Glomerular visceral epithelial cell (primary cell): Measurements from ENCODE around the gene TFR2.

Experiments
- DNase-seq: peaks from one replicate; pipeline ENCODE4 v3.0.0-alpha.2; 2016; ENCODE audit errors: extremely low spot score

The TFR2 gene

DNA sequence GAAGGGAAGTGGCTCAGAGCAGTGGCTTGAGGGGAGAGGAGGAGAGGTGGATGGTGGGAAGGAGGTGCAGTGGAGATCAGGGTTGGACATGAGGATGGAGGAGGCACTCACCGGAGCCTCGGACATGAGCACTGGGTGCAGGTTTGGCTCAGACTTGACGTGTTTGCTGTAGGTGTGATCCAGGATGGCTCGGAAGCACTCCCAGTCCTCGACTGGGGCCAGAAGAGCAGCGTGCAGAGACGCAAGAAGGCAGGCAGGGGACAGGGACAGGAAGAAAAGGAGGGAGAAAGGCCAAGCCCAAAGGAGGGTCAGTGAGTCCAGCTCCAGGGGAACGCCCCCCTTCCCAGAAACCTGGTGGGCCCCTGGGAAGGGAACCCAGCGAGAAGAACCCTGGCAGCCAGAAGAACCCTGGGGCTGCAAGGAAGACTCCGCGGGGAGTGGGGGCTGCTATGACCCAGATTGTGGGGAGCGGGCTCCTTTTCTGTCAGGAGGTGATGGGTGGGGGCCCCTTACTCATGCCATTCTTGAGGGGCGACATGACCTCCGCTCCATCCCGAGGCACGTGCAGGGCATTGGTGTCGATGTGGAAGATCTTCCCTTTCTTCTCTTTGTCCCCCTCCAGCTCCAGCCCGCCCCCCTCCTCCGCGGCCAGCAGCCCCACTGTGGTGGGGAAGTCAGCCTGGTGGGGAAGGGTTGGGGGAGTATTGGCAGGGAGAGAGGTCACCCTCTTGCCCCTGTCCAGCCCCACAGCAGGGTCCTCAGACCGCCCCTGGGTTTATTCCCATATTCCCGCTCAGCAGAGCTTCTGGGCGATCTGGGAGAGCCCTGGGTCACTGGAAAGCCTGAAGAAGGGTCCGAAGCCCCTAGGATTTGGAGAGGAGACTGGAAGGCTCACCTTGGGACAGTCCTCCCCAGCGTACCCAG lies 13.8 kb upstream of the TFR2 start:
- no peak for DNase-seq

DNA sequence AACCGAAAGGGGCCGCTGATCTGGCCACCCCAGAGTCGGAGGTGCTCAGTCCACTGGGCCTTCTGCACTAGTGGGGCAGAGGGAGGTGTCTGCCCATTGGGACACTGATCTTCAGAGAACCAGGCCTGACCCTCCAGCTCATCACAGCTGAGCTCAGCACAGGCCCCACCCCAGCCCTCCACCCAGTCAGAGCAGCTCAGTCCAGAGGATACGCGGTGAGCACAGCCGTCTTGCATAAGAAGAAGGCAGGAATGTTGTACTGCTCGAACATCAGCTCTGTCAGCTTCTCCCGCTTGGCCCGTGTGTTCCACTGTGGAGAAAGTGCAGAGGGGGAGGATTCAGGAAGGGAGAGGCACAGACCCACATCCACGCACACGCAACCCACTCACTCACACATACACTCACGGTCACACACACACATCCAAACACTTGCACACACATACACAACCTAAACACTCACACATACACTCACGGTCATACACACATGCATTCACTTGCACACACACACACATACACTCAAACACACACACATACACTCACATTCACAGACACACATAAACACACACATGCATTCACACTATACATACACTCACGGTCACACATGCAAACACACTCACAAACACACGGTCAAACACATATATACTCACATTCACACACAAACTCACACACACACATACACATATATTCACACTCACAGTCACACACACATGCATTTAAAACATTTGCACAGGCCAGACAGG lies 8.6 kb upstream of the TFR2 start:
- DNase-seq: no peak

DNA sequence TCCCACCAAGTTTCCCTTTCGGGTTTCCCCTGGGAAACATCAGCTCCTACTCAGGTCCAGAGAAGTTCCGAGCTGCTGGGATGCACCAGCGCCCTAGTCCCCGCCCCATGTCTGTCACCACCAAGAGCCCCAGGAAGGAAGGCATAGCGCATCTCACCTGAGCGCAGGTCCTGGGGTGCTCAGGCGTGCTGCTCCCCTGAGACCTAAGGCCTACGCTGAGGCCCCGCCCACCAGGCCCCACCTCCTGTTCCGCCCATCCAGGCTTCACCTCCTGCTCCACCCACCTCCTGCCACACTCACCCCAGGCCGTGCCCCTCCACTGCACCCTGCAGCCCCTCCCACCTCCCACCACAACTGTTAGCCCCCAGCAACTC lies 1.2 kb upstream of the TFR2 start:
- DNase-seq: no peak

DNA sequence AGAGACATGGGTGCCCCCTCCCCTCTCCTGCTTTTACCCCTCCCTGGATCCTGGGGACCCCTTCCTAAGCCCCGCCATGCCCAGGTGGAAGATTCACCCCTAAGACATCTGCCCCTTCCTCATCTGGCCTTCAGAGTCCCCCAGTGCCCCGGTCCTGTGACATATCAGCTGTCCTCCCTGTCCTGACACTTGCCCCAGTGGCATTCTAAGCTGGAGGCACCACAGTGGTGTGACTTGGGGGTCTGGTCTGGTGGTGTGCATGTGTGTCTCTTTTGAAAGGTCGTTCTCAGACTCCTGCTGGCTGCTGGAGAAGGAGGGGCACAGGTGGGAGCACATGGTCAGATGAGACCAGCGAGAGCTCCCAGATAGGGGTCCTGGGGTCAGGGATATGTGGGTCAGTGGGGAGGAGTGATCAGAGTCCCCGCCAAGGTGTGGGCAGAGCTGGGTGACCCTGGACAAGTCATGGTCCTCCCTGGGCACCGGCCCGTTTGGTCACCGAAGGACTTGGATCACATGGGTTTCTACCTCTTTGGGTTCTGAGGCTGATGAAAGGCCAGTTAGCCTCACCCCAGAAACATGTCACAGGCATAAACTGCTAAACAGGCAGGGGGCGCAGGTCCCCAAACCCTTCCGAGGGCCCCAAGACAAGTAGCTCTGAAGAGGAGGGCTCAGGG lies 645 bp upstream of the TFR2 start:
- DNase-seq: no peak

DNA sequence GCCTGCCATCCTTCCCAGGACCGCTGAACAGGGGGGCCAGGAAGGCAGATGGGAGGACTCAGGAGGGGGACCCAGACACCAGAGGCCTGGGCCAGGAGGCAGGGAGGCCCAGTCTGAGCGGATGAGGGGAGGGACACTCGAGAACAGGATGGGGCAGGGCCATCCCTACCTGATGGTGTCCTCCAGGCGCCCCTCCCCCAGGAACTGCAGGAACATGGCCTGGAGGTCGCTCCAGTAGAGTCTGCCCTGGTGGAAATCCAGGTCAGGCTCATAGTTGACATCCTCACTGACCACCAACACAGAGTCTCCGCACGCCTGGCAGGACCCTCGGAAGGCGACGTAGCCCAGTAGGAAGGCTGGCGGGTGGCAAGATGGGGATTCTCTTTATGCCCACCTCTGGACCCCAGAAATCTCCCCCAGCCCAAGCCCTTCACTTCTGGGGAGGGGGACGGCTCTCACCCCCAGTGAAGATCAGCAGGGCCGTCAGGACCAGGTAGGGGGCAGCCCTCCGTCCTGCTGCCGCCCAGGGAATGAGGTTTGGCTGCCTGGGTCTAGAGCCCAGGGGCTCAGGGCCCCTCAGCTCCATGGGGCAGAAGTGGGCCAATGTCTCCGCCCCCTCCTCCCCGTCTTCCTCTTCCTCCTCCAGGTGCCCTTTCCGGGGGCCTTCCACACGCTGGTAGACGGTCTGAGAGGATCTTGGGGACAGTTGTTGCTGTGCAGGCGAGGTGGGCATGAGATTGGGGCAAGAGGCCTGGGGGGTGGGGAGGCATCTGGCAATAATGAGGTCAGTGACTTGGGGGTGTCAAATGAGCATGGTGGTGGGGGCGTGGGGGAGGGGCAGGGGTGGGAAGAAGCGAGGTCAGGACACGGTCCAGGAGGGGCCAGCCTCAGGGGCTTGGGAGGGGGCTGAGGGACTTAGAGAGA lies 573 bp downstream of the TFR2 start:
- DNase-seq: no peak

DNA sequence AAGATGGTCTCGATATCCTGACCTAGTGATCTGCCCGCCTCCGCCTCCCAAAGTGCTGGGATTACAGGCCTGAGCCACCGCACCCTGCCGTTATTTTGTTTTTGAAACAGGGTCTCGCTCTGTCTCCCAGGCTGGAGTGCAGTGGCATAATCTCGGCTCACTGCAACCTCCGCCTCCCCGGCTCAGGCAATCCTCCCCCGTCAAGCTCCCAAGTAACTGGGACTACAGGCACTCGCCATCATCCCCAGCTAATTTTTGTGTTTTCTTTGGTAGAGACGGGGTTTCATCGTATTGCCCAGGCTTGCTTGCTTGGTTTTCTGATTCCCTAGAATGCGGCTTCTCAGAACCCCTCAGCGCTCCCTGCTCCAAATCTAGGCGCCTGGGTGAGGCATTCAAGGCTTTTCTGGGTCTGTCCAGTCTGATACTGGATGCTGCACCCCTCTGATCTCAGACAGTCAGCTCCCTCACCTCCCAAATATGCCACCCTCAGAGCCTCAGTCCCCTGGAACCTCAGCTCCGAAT lies 1.3 kb downstream of the TFR2 start:
- no peak for DNase-seq

DNA sequence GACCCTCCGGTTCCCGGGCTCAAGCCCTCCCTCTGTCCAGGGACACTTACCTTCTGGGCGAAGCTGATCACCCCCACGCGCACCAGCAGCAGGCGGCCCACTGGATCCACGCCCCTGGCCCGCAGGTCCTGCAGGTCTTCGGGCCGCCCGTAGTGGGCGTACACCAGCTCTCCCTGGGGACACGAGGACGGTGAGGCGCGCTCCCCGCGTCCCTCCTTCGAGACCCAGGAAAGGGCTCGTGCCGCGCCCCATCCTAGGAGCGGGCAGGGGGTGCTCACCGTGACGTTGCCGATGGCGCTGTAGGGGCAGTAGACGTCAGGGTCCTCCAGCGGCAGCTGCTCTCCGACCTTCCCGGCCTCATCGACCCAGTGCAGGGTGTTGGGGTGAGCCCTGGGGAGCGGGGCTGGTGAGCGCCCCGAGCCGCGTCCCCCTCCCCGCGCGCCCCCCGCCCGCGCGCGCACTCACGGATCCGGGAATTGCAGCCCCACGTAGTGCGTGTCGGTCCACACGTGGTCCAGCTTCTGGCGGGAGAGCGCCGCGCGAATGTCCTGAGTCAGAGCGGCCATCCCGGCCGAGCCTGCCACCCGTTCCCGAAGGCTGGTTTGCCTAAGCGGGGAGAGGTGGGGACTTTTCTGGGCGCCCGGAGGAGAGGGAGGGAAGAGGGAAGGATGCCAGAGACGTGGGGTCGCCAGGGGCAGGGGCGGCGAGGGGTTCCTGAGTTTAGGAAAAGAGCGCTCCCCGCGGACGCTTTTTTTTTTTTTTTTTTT lies 8.2 kb downstream of the TFR2 start:
- no peak for DNase-seq

DNA sequence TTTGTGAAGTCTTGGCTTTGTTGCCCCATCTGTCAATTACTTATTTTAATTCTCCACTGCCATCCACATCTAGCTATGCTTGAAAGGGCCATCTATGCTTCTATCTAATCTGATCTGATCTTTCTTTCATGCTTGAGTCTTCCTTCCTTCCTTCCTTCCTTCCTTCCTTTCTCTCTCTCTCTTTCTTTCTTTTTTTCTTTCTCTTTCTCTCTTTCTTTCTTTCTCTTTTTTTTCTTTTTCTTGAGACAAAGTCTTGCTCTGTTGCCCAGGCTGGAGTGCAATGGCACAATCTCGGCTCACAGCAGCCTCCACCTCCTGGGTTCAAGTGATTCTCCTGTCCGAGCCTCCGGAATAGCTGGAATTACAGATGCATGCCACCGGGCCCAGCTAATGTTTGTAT lies 11.3 kb downstream of the TFR2 start:
- no peak for DNase-seq

DNA sequence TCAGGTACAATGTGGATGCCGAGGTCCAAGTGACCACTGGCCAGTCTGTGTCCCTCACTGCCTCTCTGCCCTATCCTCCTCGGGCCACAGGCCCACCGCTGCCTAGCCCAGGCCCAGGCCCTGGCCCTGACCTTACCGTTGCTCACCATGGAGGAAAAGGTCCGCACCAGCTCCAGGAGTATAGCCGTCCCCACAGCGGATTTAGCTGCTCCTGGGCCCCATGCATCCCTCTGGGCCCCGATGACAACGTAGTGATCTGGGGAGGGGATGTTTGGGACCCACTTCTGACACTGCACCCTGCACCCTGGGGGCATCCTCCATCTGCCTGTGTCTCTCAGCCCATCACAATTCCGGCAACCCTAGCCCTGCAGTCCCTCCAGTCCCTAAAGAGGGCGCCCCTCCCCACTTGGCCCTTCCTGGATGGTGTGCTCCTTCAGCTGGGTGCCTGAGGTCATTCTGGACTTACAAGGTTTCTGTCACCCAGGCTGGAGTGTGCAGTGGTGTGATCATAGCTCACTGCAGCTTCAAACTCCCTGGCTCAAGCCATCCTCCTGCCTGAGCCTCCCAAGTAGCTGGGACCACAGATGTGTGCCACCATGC lies 12.1 kb downstream of the TFR2 start:
- no peak for DNase-seq

DNA sequence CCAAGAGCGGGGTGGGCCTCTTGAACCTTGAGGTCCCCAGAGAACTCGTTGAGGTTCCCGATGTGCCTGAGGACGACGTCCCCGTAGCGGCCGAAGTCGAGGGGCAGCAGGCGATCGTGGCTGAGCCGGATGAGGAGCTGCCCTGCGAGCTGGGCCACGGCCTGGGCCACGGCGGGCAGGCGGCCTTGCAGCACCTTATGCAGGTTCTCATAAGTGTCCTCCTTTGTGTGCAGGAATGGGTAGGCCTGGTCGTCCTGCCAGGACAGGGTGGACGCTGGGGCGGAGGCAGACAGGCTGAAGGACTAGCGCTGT lies 14.2 kb downstream of the TFR2 start:
- DNase-seq: no peak

DNA sequence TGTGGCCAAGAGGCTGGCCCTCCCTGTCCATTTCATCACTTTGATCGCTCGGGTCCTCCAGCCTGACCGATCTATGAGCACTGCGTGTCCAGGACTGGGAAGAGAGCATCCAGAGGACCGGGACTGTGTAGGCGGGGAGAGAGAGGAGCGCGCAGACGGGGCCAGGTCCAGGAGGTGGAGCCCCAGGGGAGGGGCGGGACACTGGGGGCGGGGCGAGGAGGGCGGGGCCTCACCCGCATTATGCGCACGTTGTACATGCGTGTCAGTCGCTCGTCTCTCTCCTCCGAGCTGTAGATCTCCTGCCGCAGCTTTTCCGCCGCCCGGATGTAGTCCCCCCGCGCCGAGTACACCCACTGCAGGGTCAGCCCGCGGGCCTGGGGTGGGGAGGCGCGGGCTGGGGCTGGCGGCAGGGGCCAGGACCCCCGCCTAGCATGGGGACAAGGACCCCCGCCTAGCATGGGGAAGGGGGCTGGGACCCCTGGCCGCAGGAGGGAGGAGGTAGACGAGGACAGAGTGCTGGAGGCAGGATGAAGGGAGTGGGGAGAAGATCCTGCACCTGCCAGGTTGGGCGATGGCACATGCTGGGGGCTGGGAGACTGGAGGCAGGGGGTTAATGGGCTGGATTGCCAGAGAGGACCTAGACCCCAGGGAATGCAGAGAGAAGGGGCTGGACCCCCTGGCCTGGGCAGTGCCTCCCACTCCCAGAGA lies 14.7 kb downstream of the TFR2 start:
- DNase-seq: peak; percentile 81

DNA sequence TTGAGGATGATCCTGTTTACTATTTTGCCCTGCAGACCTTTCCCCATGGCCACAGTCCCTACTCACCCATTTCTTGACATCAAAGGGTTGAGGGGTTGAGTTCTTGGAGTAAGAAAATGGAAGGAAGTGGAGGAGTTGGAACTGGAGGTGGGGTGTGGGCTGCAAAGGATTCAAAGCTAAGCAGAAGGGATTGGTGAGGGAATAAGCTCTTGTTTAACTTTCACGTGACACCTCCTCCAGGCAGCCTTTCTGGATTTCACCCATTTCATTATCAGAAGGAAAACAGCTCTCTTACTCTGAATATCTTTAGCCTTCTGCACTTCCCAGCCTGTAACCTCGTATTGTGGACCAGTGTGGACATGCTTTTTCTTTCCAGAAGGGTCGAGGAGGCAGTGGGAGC lies 15.3 kb downstream of the TFR2 start:
- no peak for DNase-seq

DNA sequence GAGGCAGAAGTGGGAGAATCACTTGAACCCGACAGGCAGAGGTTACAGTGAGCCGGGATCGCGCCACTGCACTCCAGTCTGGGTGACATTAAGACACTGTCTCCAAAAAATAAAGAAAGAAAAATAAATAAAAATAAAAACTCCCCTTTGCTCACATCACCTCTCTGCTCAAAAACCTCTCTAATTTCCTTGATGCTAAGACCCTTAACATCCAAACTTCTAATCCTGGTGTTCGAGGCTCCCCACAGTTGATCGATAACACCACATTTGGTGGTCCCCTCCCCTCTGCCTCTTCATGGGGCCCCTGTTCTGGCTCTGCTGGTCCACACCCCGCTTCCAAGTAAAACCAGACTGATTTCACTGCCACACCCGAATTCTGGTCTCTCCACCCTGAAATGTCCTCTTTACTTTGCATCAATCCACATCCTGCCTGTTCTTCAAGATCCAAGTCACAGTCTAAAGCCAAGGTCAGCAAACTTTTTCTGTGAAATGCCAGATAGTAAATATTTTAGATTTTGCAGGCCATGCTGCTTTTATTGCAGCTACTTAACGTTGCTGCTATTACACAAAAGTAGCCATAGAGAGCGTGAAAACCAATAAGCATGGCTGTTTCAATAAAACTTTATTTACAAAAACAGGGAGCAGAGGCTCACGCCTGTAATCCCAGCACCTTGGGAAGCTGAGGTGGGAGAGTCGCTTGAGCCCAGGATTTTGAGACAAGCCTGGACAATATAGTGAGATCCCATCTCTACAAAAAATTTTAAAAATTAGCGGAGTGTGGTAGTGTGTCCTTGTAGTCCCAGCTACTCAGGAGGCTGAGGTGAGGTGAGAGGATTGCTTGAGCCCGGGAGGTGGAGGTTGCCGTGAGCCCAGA lies 17.2 kb downstream of the TFR2 start:
- no peak for DNase-seq

DNA sequence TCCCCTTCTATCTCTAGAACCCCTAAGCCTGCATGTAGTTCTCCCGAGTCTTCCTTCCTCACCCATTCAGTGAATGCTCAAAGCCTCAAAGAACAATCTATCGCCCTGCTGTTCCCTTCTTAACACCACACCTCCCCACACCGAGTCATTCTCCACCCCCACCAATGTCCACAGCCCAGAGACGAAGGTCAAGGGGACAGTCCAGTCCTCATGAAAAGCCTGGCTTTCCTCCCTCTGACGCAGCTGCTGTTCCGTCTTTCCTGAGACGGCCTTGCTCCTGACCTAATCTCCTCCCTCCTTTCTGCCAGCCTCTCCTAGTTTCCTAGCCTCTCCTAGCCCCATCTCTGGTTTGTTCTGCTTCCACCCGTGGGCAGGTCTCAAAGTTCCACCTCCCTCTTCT lies 19.8 kb downstream of the TFR2 start:
- DNase-seq: no peak

DNA sequence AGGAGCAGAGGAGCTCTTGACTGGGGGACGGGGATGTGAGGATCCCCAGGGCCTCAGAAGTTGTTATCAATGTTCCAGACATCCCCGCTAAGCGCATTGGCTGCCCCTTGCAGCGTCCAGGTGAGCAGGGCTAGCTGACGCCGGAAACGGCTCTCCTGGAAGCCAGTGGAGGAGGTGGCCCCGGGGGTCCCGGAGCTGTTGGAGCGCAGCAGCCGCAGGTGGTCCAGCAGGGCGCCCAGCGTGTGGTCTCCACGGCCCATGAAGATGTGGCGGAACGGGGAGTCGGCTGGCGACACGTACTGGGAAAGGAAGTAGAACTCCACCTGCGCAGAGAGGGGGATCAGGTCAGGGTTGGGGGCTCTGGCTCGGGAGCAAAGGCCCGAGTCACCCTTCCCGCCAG lies 20.5 kb downstream of the TFR2 start:
- no peak for DNase-seq

DNA sequence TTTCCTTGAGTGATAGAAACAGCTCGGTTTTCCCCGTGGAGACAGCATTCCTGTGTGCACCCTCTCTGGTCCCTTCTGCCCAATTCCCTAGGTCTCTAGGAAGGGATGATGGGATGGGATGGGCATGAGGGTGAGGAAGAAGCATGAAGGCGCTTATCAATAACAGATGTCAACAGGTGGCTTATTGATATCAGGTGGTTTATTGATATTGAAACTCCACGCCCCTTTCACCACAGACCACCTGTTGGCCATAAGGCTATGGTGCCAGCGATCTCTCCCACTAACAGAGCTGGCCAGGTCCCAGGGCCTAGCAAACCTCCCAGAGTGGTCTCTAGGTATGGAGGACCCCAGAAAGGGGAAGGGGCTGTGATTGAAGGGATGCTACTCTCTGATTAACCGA lies 21.1 kb downstream of the TFR2 start:
- no peak for DNase-seq

DNA sequence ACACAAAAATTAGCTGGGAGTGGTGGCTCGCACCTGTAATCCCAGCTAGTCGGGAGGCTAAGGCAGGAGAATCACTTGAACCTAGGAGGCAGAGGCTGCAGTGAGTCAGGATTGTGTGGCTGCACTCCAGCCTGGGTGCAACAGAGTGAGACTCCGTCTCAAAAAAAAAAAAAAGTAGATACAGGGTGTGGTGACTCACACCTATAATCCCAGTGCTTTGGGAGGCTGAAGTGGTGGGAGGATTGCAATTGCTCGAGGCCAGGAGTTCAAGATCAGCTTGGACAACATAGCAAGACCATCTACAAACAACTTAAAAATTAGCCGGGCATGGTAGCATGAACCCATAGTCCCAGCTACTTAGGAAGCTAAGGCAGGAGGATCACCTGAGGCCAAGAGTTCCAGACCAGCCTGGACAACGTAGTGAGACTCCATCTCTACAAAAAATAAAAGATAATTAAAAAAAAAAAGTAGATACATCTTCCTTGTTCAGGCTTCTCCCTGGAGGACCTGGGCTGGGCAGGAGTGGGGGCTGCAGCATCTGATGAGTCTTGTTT lies 27.0 kb downstream of the TFR2 start:
- DNase-seq: no peak

DNA sequence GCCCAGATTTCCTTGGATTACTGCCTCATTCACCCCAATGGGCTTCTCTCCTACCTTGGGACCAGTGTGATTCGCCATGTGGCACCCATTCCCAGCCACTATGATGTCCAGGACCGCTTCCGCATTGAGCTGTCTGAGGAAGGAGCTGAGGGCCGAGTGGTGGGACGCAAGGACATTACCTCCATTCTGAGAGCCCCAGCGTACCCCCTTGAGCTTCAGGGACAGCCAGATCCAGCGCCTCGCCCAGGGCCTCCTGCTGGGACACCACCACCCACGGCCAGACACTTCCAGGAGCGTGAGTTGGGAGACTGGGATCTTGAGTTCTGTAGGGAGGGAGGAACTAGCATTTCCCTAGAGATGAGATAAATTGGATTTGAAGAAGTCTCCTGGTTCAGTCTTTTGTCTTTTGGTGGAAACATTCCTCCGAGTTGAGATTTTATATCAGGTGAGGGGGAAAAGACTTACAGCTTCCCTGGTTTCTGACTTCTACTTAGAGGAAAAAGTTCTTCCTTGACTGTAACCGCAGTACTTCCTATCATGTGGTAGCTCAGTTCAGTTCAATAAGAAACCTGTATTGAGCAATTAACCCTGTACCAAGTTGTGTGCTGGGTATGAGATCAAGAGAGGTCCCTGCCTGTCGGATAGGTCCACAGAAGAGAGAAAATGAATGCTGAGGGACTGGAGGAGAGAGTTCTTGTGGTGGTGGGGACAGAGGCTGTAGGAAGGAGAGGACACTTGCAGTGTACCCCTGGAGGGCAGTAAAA lies 27.8 kb downstream of the TFR2 start:
- DNase-seq: no peak
